Ishikawa (cell line): ENCODE measurements around the gene TP53TG5.

ENCODE experiments used
- EGR1 ChIP-seq: IDR thresholded peaks from 2 replicates; pipeline ENCODE4 v1.6.1; 2012
- EP300 ChIP-seq: IDR thresholded peaks from 2 replicates; pipeline ENCODE4 v1.6.1; 2012; ENCODE audit warnings: borderline replicate concordance

DNA sequence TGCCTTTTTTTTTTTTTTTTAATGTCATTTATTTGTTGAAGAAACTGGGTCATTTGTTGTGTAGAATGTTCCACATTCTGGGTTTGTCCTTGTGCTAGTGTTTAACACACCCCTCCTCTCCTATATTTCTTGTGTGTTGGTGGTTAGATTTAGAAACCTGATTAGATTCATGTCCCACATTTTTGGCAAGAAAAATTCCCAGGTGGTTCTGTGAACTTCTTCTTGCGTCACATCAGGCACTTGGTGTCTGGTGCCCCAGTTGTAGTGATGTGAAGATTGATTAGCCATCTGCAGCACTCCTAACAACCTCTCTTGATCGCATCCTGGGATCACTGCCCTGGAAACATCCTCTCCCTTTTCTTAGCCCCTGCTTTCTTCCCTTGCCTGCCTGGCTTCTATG, 45.6 kb upstream of the TP53TG5 start:
- TF ChIP-seq EP300 (no peak), EGR1 (no peak)
